ENCODE results near the gene PRDM11.
A peak's percentile ranks its signal among the peaks of the same experiment; 100 is the strongest.

The PRDM11 gene

GRCh38 chr11:45145379-45146071 is 914 bp upstream of the PRDM11 start:
- Histone ChIP-seq H3K27me3 (ENCODE audit: control insufficient read depth in 1 of 2, insufficient read depth in 1 of 2, low read length in 2 of 2) (peaks cover 24 to 51% of the 10 kb centered on the region in 2 experiments), H3K4me1 (ENCODE audit: control insufficient read depth, insufficient read depth, low read depth, low read length) (peaks cover 12% of the 10 kb centered on the region), H3K4me2 (ENCODE audit: low read length, poor library complexity, severe bottlenecking) (peak overlapping the region; percentile 91), H2AFZ (ENCODE audit: low read depth, low read length) (peak overlapping the region; percentile 3), H3K79me1 (replicated peaks; ENCODE audit: low read length, poor library complexity, severe bottlenecking) (peaks cover 22% of the 10 kb centered on the region), H4K8ac (ENCODE audit: low read length) (peak overlapping the region; percentile 43), H2BK12ac (ENCODE audit: low read length in 2 of 2) (no peak overlapping the region), H3K27ac (ENCODE audit: low read length, poor library complexity, severe bottlenecking) (no peak overlapping the region), H2AK5ac (ENCODE audit: low read length, severe bottlenecking) (no peak overlapping the region), H3K9me3 (ENCODE audit: control insufficient read depth, low read length) (no peaks in the 10 kb centered on the region), H3K23ac (ENCODE audit: low read length in 2 of 2) (no peak overlapping the region), H3K4me3 (ENCODE audit: insufficient read depth in 1 of 2, low read depth in 1 of 2, low read length in 2 of 2) (peak overlapping the region in 1 of 2 experiments; percentile 82), H3K18ac (ENCODE audit: low read depth in 1 of 2, low read length in 2 of 2) (no peak overlapping the region), H4K91ac (ENCODE audit: low read length) (no peak overlapping the region), H3K4ac (ENCODE audit: low read depth in 1 of 2, low read length in 2 of 2) (no peak overlapping the region), H2BK5ac (ENCODE audit: low read depth, low read length, poor library complexity, severe bottlenecking) (no peak overlapping the region), H2BK15ac (ENCODE audit: low read depth, poor library complexity, severe bottlenecking) (no peak overlapping the region), H3K14ac (ENCODE audit: low read length in 2 of 2) (no peak overlapping the region), H3K9ac (ENCODE audit: low read length) (peak overlapping the region; percentile 96), H2BK120ac (ENCODE audit: low read depth, low read length) (no peak overlapping the region), H3K36me3 (ENCODE audit: control insufficient read depth in 1 of 2, insufficient read depth in 2 of 2, low read depth in 1 of 2, low read length in 2 of 2) (no peaks in the 10 kb centered on the region)
- DNase-seq = peak; percentile 46
- 9% methylated on average over 23 of the region's 23 CpGs for WGBS

DNA sequence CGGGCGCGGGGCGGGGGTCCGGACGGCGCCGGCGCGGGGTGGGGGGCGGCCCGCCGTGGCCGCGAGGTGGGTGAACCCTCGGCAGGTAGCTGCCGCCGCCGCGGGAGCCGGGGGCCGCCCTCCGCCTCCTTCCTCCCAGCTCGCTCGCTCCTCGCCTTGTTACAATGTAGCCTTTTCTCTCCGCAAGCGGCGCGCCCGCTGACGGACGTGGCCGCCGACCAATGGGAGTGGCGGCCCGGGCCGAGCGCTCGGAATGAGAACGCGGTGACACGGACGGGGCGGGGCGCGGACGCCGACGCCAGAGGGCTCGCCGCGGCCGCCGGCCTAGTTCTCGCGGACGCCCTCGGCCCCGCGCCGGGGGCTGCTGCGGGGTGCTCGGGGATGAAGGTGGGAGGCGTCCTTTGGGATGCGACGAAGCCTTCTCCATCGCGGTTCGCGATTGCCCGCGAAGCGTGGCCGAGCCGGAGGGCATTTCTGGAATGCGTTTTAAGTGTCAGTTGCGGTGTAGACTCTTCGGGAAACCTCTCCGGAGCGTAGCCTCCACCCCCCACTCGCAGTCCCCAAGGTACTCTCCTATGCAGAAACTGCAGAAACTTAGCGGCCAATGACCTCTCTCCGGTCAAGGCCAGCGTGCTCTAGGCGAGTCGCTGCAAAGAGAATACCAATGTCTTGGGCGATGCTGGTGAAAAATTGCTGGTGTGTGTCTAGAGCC is 734 bp downstream of the PRDM11 start:
- Histone ChIP-seq H3K4me1 (ENCODE audit: control insufficient read depth, insufficient read depth, low read depth, low read length) (peaks cover 12% of the 10 kb centered on the region), H2AK5ac (ENCODE audit: low read length, severe bottlenecking) (peak overlapping the region; percentile 42), H3K36me3 (ENCODE audit: control insufficient read depth in 1 of 2, insufficient read depth in 2 of 2, low read depth in 1 of 2, low read length in 2 of 2) (no peaks in the 10 kb centered on the region), H2BK120ac (ENCODE audit: low read depth, low read length) (peak overlapping the region; percentile 92), H2BK15ac (ENCODE audit: low read depth, poor library complexity, severe bottlenecking) (no peak overlapping the region), H3K27me3 (ENCODE audit: control insufficient read depth in 1 of 2, insufficient read depth in 1 of 2, low read length in 2 of 2) (peaks cover 10 to 35% of the 10 kb centered on the region in 2 experiments), H3K9me3 (ENCODE audit: control insufficient read depth, low read length) (no peaks in the 10 kb centered on the region), H3K23ac (ENCODE audit: low read length in 2 of 2) (no peak overlapping the region), H4K8ac (ENCODE audit: low read length) (peak overlapping the region; percentile 47), H3K18ac (ENCODE audit: low read depth in 1 of 2, low read length in 2 of 2) (peak overlapping the region; percentile 34 to 91), H2BK5ac (ENCODE audit: low read depth, low read length, poor library complexity, severe bottlenecking) (no peak overlapping the region), H3K4ac (ENCODE audit: low read depth in 1 of 2, low read length in 2 of 2) (peak overlapping the region; percentile 59 to 83), H3K9ac (ENCODE audit: low read length) (peak overlapping the region; percentile 89), H4K91ac (ENCODE audit: low read length) (peak overlapping the region; percentile 11), H3K79me1 (replicated peaks; ENCODE audit: low read length, poor library complexity, severe bottlenecking) (peaks cover 34% of the 10 kb centered on the region), H3K14ac (ENCODE audit: low read length in 2 of 2) (peak overlapping the region in 1 of 2 experiments; percentile 57), H2BK12ac (ENCODE audit: low read length in 2 of 2) (peak overlapping the region; percentile 5 to 74), H3K27ac (ENCODE audit: low read length, poor library complexity, severe bottlenecking) (peak overlapping the region; percentile 71), H2AFZ (ENCODE audit: low read depth, low read length) (no peak overlapping the region), H3K4me2 (ENCODE audit: low read length, poor library complexity, severe bottlenecking) (peak overlapping the region; percentile 75), H3K4me3 (ENCODE audit: insufficient read depth in 1 of 2, low read depth in 1 of 2, low read length in 2 of 2) (peak overlapping the region; percentile 74 to 84)
- DNase-seq = peak; percentile 97
- WGBS = under 1% methylated on average over 45 of the region's 88 CpGs

GRCh38 chr11:45147891-45148675 is 1.6 kb downstream of the PRDM11 start:
- Histone ChIP-seq H2BK12ac (ENCODE audit: low read length in 2 of 2) (peak overlapping the region; percentile 5 to 24), H3K4me3 (ENCODE audit: insufficient read depth in 1 of 2, low read depth in 1 of 2, low read length in 2 of 2) (peak overlapping the region in 1 of 2 experiments; percentile 84), H4K91ac (ENCODE audit: low read length) (no peak overlapping the region), H3K27me3 (ENCODE audit: control insufficient read depth in 1 of 2, insufficient read depth in 1 of 2, low read length in 2 of 2) (peaks cover 10 to 26% of the 10 kb centered on the region in 2 experiments), H4K8ac (ENCODE audit: low read length) (peak overlapping the region; percentile 47), H3K9ac (ENCODE audit: low read length) (peak overlapping the region; percentile 89), H3K27ac (ENCODE audit: low read length, poor library complexity, severe bottlenecking) (no peak overlapping the region), H3K18ac (ENCODE audit: low read depth in 1 of 2, low read length in 2 of 2) (peak overlapping the region in 1 of 2 experiments; percentile 34), H2BK15ac (ENCODE audit: low read depth, poor library complexity, severe bottlenecking) (no peak overlapping the region), H3K36me3 (ENCODE audit: control insufficient read depth in 1 of 2, insufficient read depth in 2 of 2, low read depth in 1 of 2, low read length in 2 of 2) (no peaks in the 10 kb centered on the region), H3K14ac (ENCODE audit: low read length in 2 of 2) (no peak overlapping the region), H2AFZ (ENCODE audit: low read depth, low read length) (no peak overlapping the region), H3K79me1 (replicated peaks; ENCODE audit: low read length, poor library complexity, severe bottlenecking) (peaks cover 40% of the 10 kb centered on the region), H3K4ac (ENCODE audit: low read depth in 1 of 2, low read length in 2 of 2) (peak overlapping the region in 1 of 2 experiments; percentile 38), H2BK120ac (ENCODE audit: low read depth, low read length) (no peak overlapping the region), H2AK5ac (ENCODE audit: low read length, severe bottlenecking) (peak overlapping the region; percentile 42), H3K4me2 (ENCODE audit: low read length, poor library complexity, severe bottlenecking) (peak overlapping the region; percentile 75), H2BK5ac (ENCODE audit: low read depth, low read length, poor library complexity, severe bottlenecking) (no peak overlapping the region), H3K4me1 (ENCODE audit: control insufficient read depth, insufficient read depth, low read depth, low read length) (peaks cover 12% of the 10 kb centered on the region), H3K23ac (ENCODE audit: low read length in 2 of 2) (no peak overlapping the region), H3K9me3 (ENCODE audit: control insufficient read depth, low read length) (no peaks in the 10 kb centered on the region)
- DNase-seq = no peak
- WGBS = 87% methylated on average over 12 of the region's 12 CpGs
